ENCODE results near the gene ZMYND15. TPM values are rescaled to one million over a fixed set of nuclear protein-coding genes. Genes with fewer than 3 reads are reported as not detected.

The ZMYND15 gene
- total and polyA plus RNA-seq, 2 of the 13 experiments (the other 11 are each of a cell fraction or from before 2014, with no cell fraction given) = 0.24 to 2.7 TPM

DNA sequence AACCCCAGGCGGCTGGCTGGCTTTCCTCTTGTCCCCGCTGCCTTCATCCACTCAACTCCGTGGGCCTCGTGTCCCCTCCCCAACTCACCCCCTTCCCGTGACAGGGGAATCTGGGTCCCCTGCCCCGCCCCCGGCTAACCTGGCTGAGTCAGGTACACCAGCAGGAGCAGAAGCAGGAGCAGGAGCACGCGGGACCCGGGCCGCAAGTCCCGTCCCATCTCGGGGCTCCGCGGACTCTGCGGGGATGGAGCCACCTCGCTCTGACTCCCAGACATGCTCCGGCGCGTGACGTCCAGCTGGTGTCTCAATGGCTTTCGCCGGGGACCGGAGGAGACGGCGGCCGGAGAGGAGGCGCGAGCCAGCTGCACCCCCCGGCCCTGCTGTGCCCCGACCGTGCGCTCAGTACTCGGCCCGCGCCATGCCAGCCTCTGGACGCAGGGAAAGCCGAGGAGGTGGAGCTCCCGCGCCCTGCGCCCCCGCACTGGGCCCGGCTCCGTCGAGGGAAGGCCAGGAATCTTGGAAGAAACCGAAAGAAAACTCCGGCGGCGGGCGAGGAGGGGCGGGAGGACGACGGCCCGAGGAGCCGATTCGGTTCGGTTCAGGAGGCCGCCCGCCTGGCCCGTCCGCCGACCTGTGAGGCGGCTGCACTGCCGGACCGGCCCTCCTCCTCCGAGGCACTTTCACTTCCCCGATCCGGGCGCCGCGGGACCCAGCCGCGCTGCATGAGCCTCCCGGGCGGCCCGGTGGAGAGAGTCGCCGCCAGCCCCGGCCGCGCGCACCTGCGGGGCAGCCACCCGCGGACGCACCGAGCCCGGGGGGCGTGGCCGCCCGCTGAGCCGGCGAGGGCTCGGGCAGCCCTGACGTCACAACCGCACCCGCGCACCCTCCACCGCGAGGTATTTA is at the start of gene ZMYND15, which contains the start of gene CXCL16 (continued):
- TF ChIP-seq, protein P1, sequence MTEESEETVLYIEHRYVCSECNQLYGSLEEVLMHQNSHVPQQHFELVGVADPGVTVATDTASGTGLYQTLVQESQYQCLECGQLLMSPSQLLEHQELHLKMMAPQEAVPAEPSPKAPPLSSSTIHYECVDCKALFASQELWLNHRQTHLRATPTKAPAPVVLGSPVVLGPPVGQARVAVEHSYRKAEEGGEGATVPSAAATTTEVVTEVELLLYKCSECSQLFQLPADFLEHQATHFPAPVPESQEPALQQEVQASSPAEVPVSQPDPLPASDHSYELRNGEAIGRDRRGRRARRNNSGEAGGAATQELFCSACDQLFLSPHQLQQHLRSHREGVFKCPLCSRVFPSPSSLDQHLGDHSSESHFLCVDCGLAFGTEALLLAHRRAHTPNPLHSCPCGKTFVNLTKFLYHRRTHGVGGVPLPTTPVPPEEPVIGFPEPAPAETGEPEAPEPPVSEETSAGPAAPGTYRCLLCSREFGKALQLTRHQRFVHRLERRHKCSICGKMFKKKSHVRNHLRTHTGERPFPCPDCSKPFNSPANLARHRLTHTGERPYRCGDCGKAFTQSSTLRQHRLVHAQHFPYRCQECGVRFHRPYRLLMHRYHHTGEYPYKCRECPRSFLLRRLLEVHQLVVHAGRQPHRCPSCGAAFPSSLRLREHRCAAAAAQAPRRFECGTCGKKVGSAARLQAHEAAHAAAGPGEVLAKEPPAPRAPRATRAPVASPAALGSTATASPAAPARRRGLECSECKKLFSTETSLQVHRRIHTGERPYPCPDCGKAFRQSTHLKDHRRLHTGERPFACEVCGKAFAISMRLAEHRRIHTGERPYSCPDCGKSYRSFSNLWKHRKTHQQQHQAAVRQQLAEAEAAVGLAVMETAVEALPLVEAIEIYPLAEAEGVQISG (CRISPR knock-in tag; IDR thresholded peaks at IDR 0.05) = peak; percentile 37
- TF ChIP-seq REPIN1 (CRISPR knock-in tag; IDR thresholded peaks at IDR 0.05; ENCODE audit: borderline replicate concordance, low read depth) (no peak), ZNF232 (CRISPR knock-in tag; IDR thresholded peaks at IDR 0.05; ENCODE audit: borderline replicate concordance) (0 out of 2 replicates have a peak, but pooled peaks have one; percentile 1), MBD4 (IDR thresholded peaks at IDR 0.05; ENCODE audit: borderline replicate concordance, low read length) (no peak), PCBP1 (IDR thresholded peaks at IDR 0.05; ENCODE audit: borderline replicate concordance, low read depth, low read length) (no peak), TGIF2 (CRISPR knock-in tag; IDR thresholded peaks at IDR 0.05) (no peak), AHR (CRISPR knock-in tag; IDR thresholded peaks at IDR 0.05) (0 out of 2 replicates have a peak, but pooled peaks have one; percentile 62), ZNF333 (CRISPR knock-in tag; IDR thresholded peaks at IDR 0.05; ENCODE audit: borderline replicate concordance) (peak; percentile 81), NONO (IDR thresholded peaks at IDR 0.05) (no peak), NONO (CRISPR knock-in tag; conservative IDR thresholded peaks at IDR 0.05) (peak; percentile 37; the same call in 1 of the 2 replicates), SAFB2 (CRISPR knock-in tag; IDR thresholded peaks at IDR 0.05; ENCODE audit: borderline replicate concordance, low read depth) (0 out of 2 replicates have a peak, but pooled peaks have one; percentile 20), ZNF878 (CRISPR knock-in tag; IDR thresholded peaks at IDR 0.05) (no peak), SKI (IDR thresholded peaks at IDR 0.05; ENCODE audit: partially characterized antibody) (no peak), PHF8 (CRISPR knock-in tag; IDR thresholded peaks at IDR 0.05) (peak; percentile 71; the same call in 1 of the 2 replicates), KDM3A (CRISPR knock-in tag; IDR thresholded peaks at IDR 0.05; ENCODE audit: low read depth) (0 out of 2 replicates have a peak, but pooled peaks have one; percentile 28), NPAS2 (CRISPR knock-in tag; IDR thresholded peaks at IDR 0.05; ENCODE audit: borderline replicate concordance) (no peak), ZNF619 (CRISPR knock-in tag; IDR thresholded peaks at IDR 0.05) (no peak), ZNF431 (CRISPR knock-in tag; IDR thresholded peaks at IDR 0.05; ENCODE audit: borderline replicate concordance, low read depth) (0 out of 2 replicates have a peak, but pooled peaks have one; percentile 56), NRL (CRISPR knock-in tag; IDR thresholded peaks at IDR 0.05; ENCODE audit: borderline replicate concordance) (0 out of 2 replicates have a peak, but pooled peaks have one; percentile 26), ZMYM4 (CRISPR knock-in tag; IDR thresholded peaks at IDR 0.05) (0 out of 2 replicates have a peak, but pooled peaks have one; percentile 17), ATAD3A (CRISPR knock-in tag; IDR thresholded peaks at IDR 0.05) (no peak), ZNF83 (CRISPR knock-in tag; IDR thresholded peaks at IDR 0.05; ENCODE audit: borderline replicate concordance) (no peak)
- TF ChIP-seq, protein P2, sequence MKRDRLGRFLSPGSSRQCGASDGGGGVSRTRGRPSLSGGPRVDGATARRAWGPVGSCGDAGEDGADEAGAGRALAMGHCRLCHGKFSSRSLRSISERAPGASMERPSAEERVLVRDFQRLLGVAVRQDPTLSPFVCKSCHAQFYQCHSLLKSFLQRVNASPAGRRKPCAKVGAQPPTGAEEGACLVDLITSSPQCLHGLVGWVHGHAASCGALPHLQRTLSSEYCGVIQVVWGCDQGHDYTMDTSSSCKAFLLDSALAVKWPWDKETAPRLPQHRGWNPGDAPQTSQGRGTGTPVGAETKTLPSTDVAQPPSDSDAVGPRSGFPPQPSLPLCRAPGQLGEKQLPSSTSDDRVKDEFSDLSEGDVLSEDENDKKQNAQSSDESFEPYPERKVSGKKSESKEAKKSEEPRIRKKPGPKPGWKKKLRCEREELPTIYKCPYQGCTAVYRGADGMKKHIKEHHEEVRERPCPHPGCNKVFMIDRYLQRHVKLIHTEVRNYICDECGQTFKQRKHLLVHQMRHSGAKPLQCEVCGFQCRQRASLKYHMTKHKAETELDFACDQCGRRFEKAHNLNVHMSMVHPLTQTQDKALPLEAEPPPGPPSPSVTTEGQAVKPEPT (CRISPR knock-in tag; IDR thresholded peaks at IDR 0.05; ENCODE audit: low read depth) = no peak
- TF ChIP-seq, protein P3, sequence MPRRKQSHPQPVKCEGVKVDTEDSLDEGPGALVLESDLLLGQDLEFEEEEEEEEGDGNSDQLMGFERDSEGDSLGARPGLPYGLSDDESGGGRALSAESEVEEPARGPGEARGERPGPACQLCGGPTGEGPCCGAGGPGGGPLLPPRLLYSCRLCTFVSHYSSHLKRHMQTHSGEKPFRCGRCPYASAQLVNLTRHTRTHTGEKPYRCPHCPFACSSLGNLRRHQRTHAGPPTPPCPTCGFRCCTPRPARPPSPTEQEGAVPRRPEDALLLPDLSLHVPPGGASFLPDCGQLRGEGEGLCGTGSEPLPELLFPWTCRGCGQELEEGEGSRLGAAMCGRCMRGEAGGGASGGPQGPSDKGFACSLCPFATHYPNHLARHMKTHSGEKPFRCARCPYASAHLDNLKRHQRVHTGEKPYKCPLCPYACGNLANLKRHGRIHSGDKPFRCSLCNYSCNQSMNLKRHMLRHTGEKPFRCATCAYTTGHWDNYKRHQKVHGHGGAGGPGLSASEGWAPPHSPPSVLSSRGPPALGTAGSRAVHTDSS (CRISPR knock-in tag; conservative IDR thresholded peaks at IDR 0.05) = no peak
